ENCODE data around the gene NR1D2.
"Not testable (repeated sequence)": the region's sequence is repeated elsewhere in the genome, so short reads cannot be mapped to it uniquely, and the experiment has no call there.

NR1D2 gene

DNA sequence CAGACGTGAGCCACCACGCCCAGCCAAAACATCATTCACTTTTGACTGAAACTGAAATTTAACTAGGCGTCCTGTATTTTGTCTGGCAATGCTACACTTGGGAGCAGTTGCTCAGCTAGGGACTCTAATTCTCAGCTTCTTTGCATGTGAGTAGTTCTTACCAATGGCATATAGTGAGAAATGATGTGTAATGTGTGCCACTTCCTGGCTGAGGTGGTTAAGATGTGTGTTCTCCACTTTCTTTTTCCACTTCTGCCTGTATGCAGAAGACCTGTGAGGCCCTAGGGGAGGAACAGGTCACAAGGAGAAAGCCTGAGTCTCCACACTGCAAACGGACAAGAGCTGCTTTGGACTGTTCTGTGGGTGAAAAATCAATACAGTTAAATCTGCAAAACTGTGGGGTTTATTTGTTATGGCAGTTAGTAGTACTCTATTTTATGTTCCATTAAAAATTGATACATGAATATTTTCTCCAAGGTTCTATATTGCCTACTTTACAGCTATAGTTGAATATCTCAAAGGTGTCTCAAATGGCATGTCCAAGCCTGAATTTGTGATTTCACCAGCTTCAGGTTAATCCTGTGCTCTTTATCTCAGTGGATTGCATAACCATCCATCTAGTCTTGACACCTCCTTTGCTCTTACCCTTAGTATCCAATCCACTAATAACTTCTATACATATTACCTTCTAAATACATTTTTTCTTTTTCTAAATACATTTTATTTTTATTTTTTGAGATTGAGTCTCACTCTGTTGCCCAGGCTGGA, 59.3 kb downstream of the NR1D2 start:
- DNase-seq (ENCODE audit: low read depth in 3 of 3), result no peak

- no peak for DNase-seq (ENCODE audit: low read depth in 3 of 3)
Measured at GRCh38 chr3:24005669-24006068, 60.6 kb downstream of the NR1D2 start.

DNA sequence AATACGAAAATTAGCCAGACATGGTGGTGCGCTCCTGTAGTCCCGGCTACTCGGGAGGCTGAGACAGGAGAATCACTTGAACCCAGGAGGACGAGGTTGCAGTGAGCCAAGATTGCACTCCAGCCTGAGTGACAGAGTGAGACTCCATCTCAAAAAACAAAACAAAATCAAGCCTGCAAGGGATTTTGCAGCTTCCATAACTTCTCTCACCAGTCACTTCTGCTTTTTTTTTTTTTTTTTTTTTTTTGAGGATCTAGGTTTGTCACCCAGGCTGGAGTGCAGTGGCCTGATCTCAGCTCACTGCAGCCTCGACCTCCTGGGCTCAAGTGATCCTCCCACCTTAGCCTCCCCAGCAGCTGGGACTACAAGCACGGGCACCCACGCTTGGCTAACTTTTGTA, 65.7 kb downstream of the NR1D2 start:
- not testable (repeated sequence) for DNase-seq (ENCODE audit: low read depth in 3 of 3)

GRCh38 chr3:24012589-24013269, 67.6 kb downstream of the NR1D2 start:
- DNase-seq (ENCODE audit: low read depth in 3 of 3), result no peak

- no peak for DNase-seq (ENCODE audit: low read depth in 3 of 3)
Measured at GRCh38 chr3:24017305-24017704, 72.2 kb downstream of the NR1D2 start.

DNA sequence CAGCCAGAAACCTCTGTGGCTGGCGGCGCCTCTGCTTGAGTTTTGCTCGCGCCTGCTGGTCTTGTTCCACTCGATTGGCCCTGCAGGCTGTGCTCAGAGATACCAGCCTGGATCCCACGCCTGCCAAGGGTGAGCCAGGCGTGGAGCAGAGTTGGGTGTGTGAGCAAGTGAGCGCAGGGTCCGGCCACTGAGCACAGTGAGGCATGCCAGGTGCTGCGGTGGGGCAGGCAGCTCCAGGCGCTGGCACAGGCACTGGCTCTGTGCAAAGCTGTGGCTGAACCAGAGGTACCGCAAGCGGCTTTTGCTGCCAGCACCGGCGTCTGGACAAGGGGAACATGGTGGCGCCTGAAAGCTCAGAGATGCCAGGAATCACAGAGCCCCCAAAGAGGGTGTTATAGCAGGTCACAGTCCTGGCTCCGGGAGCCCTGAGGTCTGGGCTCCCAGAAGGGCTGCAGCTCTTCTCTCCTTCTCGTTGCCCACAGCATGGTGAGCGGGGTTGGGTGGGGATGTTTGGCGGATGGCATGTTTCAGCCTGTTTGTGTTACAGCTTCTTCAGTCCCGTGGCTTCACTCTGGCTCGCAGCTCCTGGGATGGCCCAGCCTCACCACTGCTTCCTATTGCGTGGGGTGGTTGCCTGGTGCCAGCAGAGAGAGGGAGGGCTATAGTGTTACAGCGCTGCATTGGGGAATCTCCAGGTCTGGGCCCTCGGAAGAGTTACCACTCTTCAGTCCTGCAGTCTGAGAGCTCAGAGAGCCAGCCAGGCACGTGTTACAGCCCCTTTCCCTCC, 73.9 kb downstream of the NR1D2 start:
- DNase-seq (ENCODE audit: low read depth in 3 of 3), result no peak

DNA sequence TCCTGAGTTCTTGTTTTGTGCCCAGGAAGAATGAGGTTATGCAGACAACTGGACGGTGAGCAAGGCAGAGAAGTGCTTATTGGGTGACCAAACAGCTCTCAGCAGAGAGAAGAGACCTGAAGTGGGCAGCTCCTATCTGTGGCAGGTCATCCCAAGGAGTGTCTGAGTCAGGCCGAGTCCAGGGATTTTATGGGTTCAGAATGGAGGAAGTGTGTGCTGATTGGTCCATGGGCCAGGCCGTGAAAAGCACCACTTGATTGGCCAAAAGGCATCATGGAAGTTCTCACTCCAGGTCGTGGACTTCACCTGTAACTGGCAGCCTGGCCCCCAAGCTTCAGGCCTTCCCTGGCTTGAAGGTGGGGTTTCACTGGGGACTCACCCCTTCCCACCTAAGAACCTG, 74.5 kb downstream of the NR1D2 start:
- DNase-seq (ENCODE audit: low read depth in 3 of 3), result no peak

- DNase-seq (ENCODE audit: low read depth in 3 of 3), result no peak
Measured at GRCh38 chr3:24020036-24020691, 75.1 kb downstream of the NR1D2 start.

GRCh38 chr3:24023197-24023596, 78.1 kb downstream of the NR1D2 start:
- DNase-seq (ENCODE audit: low read depth in 3 of 3), result no peak

DNA sequence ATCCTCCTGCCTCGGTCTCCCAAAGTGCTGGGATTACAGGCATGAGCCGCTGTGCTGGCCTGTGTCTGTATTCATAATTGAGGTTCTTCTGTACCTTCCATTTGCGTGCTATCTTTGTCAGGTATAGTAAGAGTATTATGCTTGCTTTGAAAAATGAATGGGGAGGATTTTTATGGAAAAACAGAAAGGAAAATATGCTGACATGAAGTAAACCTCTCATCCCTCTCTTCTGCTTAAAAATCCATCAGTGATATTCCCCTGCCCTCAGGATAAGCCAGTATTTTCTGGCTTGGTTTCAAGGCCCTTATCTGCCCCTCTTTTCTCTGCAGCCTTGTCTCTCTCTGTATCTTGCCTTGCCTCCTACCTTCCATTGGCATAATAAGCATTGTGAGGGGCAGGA, 80.7 kb downstream of the NR1D2 start:
- no peak for DNase-seq (ENCODE audit: low read depth in 3 of 3)

DNA sequence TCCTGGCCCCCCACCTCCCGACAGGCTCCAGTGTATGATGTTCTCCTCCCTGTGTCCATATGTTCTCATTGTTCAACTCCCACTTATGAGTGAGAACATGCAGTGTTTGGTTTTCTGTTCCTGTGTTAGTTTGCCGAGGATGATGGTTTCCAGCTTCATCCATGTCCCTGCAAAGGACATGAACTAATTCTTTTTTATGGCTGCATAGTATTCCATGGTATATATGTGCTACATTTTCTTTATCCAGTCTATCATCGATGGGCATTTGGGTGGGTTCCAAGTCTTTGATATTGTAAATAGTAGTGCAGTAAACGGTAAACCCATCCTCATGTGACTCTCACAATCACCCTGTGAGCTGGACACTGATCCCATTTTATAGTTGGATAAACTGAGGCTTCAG, 81.6 kb downstream of the NR1D2 start:
- not testable (repeated sequence) for DNase-seq (ENCODE audit: low read depth in 3 of 3)

DNA sequence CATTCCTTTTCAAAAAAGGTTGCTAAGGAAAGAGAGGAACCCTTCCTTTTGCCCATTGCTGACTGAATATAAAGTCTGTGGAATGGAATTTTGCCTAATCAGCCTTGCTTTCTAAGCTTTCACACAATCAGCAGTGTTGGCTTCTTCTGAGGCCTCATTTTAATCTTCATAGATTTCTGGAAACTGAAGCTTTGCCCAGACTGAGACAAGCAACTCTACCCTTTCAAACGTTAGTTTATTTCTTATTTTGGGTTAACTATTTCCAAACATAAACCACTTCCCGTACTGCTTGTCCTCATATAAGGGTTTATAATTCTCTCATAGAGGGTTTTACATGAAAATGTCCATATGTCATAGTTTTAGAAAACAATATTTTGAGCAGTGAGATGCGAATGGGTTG, 82.9 kb downstream of the NR1D2 start:
- no peak for DNase-seq (ENCODE audit: low read depth in 3 of 3)
